Lung (tissue), 12 donors: Measurements from ENCODE around the gene SELENOW. TPM values are rescaled to one million over a fixed set of nuclear protein-coding genes. Genes with fewer than 3 reads are reported as not detected.
"Not testable (repeated sequence)": the region's sequence is repeated elsewhere in the genome, so short reads cannot be mapped to it uniquely, and the experiment has no call there.

Experiments used
- ATAC-seq: fragments of 200-7000 bp; cut with Tn5 transposase; one replicate; pipeline ENCODE4 v1.9.1; 2020; ENCODE audit warnings: moderate number of reproducible peaks; ENCODE audit not compliant: insufficient read depth, low FRiP score
- DNase-seq, 3 donors: peaks; one replicate each; pipeline ENCODE4 v3.0.0-alpha.2; 2013 to 2017
- H3K27ac ChIP-seq, 2 donors: one replicate each; pipeline ENCODE4 v1.5.1; 2013; ENCODE audit warnings: mild to moderate bottlenecking in 2 of 2, moderate library complexity in 2 of 2, control low read depth in 1 of 2, inconsistent platforms in 1 of 2, low read depth in 1 of 2, low read length in 1 of 2
- H3K27me3 ChIP-seq, 3 donors: one replicate each; pipeline ENCODE4 v1.5.1; 2013; ENCODE audit warnings: low read length in 2 of 3; ENCODE audit not compliant: control insufficient read depth in 3 of 3, insufficient read depth in 3 of 3
- H3K36me3 ChIP-seq, 4 donors: one replicate each; pipeline ENCODE4 v1.5.1; 2013; ENCODE audit warnings: low read length in 4 of 4, mild to moderate bottlenecking in 1 of 4, moderate library complexity in 1 of 4; ENCODE audit not compliant: control insufficient read depth in 4 of 4, insufficient read depth in 4 of 4
- H3K4me1 ChIP-seq, 5 donors: one replicate each; pipeline ENCODE4 v1.5.1; 2013; ENCODE audit warnings: low read length in 5 of 5, mild to moderate bottlenecking in 2 of 5, moderate library complexity in 1 of 5; ENCODE audit not compliant: control insufficient read depth in 5 of 5, insufficient read depth in 5 of 5
- H3K4me3 ChIP-seq: one replicate; pipeline ENCODE4 v1.5.1; 2013; ENCODE audit warnings: mild to moderate bottlenecking, control low read depth, moderate library complexity
- H3K9ac ChIP-seq, 2 donors: one replicate each; pipeline ENCODE4 v1.5.1; 2013; ENCODE audit warnings: low read length in 2 of 2, control low read depth in 1 of 2; ENCODE audit not compliant: insufficient read depth in 1 of 2
- H3K9me3 ChIP-seq, 4 donors: one replicate each; pipeline ENCODE4 v1.5.1; 2013; ENCODE audit warnings: low read length in 3 of 4, mild to moderate bottlenecking in 1 of 4, moderate library complexity in 1 of 4; ENCODE audit not compliant: control insufficient read depth in 4 of 4, insufficient read depth in 3 of 4
- WGBS, 2 donors: extraction: QIAGEN DNeasy Blood & Tissue Kit; methylation state at CpG; one replicate each; pipeline ENCODE4 v1.1.7; 2013; 5-methylcytosine and 5-hydroxymethylcytosine counted together
- polyA plus RNA-seq, 2 donors: library from polyadenylated mRNA; stranded (reverse); fragments of 200-250 nt; gene quantifications; one replicate each; pipeline ENCODE4 v1.2.1, GENCODE V29; 2013
- total RNA-seq, 2 donors: library from RNA; depleted of rRNA in 1 of 2; stranded (reverse); fragments of >200 nt in 1 of 2; gene quantifications; one replicate each; pipeline ENCODE4 v1.2.1, GENCODE V29; 2014 to 2021
- TF ChIP-seq, protein P1 (sequence below): IDR thresholded peaks from 2 replicates; pipeline ENCODE4 v1.5.1; 2012; ENCODE audit warnings: mild to moderate bottlenecking; ENCODE audit errors: control extremely low read depth, extremely low read depth
- donor health status: control.
- donor health status: control.
- donor health status: Bipolar disorder and iron deficiency.
- donor health status: healthy.
- donor health status: DM: yes; HTN: yes; CAD: no.

Gene SELENOW
- total and polyA plus RNA-seq, 4 donors: 104 to 532 (median 346) TPM

DNA sequence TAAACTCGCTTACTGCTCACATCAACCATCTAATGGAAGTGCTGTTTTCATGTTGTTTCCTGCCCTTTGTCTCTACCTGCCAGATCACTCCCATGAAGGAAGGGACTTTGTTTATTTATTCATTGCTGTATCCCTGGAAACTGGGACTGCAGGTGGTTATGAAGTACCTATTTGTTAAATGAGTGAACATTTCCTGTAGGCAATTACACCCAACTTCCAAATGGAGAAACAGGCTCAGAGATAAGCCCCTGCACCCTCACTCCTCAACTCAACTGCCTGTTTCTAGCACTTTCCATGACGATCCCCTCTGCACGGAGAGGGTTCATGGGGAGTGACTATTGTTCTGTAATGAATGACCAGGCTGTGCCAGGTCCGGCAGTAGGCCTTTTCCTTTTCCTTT, 1.9 kb upstream of the SELENOW start:
- Histone ChIP-seq H3K36me3 (peaks cover 0 to 10% (median 2%) of the 10 kb centered on the region in 4 donors), H3K9ac (no peak overlapping the region), H3K4me3 (no peak overlapping the region), H3K27ac (peak overlapping the region in 1 of 2 donors; percentile 66), H3K27me3 (no peaks in the 10 kb centered on the region), H3K4me1 (peaks cover 0 to 16% (median 5%) of the 10 kb centered on the region in 5 donors), H3K9me3 (no peaks in the 10 kb centered on the region)
- ATAC-seq: no peak
- 43 to 70% methylated on average over 4 of the region's 4 CpGs for WGBS, 2 donors
- TF ChIP-seq, protein P1, sequence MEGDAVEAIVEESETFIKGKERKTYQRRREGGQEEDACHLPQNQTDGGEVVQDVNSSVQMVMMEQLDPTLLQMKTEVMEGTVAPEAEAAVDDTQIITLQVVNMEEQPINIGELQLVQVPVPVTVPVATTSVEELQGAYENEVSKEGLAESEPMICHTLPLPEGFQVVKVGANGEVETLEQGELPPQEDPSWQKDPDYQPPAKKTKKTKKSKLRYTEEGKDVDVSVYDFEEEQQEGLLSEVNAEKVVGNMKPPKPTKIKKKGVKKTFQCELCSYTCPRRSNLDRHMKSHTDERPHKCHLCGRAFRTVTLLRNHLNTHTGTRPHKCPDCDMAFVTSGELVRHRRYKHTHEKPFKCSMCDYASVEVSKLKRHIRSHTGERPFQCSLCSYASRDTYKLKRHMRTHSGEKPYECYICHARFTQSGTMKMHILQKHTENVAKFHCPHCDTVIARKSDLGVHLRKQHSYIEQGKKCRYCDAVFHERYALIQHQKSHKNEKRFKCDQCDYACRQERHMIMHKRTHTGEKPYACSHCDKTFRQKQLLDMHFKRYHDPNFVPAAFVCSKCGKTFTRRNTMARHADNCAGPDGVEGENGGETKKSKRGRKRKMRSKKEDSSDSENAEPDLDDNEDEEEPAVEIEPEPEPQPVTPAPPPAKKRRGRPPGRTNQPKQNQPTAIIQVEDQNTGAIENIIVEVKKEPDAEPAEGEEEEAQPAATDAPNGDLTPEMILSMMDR: no peak
- peak in 2 of 3 donors; percentile 45 to 63 for DNase-seq

DNA sequence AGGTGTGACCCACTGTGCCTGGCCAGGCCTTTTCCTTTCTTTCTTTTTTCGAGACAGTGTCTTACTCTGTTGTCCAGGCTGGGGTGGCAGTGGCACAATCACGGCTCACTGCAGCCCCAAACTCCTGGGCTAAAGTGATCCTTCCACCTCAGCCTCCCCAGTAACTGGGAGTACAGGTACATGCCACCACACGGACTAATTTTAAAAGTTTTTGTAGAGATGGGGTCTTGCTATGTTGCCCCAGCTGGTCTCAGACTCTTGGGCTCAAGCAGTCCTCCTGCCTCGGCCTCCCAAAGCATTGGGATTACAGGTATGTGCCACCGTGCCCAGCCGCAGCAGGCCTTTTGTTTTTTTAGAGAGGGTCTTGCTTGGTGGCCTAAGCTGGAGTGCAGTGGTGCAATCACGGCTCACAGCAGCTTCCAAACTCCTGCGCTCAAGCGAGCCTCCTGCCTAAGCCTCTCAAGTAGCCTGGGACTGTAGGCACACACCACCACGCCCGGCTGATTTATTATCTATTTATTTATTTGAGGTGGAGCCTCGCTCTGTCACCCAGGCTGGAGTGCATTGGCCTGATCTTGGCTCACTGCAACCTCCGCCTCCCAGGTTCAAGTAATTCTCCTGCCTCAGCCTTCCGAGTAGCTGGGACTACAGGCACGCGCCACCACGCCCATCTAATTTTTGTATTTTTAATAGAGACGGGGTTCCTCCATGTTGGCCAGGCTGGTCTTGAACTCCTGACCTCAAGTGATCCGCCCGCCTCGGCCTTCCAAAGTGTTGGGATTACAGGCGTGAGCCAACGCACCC, 1.1 kb upstream of the SELENOW start:
- Histone ChIP-seq H3K4me1 (peaks cover 0 to 19% (median 5%) of the 10 kb centered on the region in 5 donors), H3K27ac (peak overlapping the region; percentile 97 to 98), H3K36me3 (peaks cover 0 to 15% (median 5%) of the 10 kb centered on the region in 4 donors)
- not testable (repeated sequence) for ATAC-seq, H3K4me3 ChIP-seq, H3K27me3 ChIP-seq, DNase-seq, H3K9me3 ChIP-seq, H3K9ac ChIP-seq
- 60 to 86% methylated on average over 23 of the region's 23 CpGs for WGBS, 2 donors

DNA sequence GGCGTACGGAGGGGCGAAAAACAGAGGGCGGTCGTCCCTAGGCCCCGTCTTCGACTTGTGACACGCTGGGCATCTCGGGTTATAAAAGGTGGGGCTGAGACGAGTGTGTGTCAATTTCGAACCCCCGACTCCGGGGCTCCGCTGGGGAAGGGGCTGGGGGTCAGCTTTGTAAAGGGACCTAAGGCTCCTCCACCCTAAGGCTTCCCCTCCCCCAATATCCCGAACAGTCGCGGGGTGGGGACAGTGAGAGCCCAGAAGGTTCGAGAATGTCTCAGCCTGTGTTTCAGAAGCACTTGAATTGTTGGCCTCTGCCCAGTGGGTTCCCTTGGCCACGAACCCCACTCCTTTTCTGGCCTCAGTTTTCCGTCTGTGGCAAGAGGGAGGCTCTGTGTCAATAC, 450 bp downstream of the SELENOW start:
- peaks cover 0 to 23% (median 5%) of the 10 kb centered on the region in 4 donors for H3K36me3 ChIP-seq
- peak overlapping the region; percentile 97 to 98 for H3K27ac ChIP-seq
- no peaks in the 10 kb centered on the region for H3K9me3 ChIP-seq
- ATAC-seq (peak; percentile 6), DNase-seq (peak in 1 of 3 donors; percentile 33)
- H3K4me3 ChIP-seq: peak overlapping the region; percentile 64
- H3K4me1 ChIP-seq: peaks cover 0 to 19% (median 5%) of the 10 kb centered on the region in 5 donors
- TF ChIP-seq, protein P1: no peak
- no peaks in the 10 kb centered on the region for H3K27me3 ChIP-seq
- H3K9ac ChIP-seq: peak overlapping the region in 1 of 2 donors; percentile 79
- 1 to 2% methylated on average over 19 to 20 of the region's 20 CpGs for WGBS, 2 donors

DNA sequence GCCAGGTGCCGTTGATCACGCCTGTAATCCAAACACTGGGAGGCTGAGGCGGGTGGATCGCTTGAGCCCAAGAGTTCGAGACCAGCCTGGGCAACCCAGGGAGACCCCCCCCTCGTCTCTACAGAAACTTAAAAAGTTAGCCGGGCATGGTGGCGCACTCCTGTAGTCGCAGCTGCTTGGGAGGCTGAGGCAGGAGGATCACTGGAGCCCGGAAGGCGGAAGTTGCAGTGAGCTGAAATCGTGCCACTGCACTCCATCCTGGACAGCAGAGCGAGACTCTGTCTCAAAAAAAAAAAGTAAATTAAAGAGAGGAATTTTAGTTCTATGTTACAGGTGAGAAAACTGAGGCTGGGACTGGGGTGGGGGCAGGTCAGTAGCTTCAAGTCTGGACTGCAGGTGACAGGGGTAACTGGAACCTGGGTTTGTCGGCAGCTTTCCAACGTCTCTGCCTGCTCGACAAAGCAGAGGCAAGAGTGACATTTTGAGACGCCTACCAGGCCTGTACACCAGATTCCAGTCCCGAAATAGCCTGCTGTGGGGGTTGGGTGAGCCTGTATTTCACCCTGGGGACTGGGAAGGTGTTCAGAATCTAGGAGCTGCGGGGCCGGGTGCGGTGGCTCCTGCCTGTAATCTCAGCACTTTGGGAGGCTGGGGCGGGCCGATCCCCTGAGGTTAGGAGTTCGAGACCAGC, 1.2 kb downstream of the SELENOW start:
- Histone ChIP-seq H3K27ac (peak overlapping the region; percentile 97 to 98), H3K9ac (no peak overlapping the region), H3K9me3 (no peaks in the 10 kb centered on the region), H3K36me3 (peaks cover 0 to 30% (median 7%) of the 10 kb centered on the region in 4 donors), H3K4me3 (peak overlapping the region; percentile 64), H3K4me1 (peaks cover 0 to 19% (median 5%) of the 10 kb centered on the region in 5 donors), H3K27me3 (no peaks in the 10 kb centered on the region)
- WGBS, 2 donors: 51 to 76% methylated on average over 24 of the region's 24 CpGs
- ATAC-seq: no peak
- TF ChIP-seq, protein P1: no peak
- peak in 1 of 3 donors; percentile 51 for DNase-seq
